GM12878 (cell line): ENCODE data around the gene CAMK4. TPM values are rescaled to one million over a fixed set of nuclear protein-coding genes. Genes with fewer than 3 reads are reported as not detected.

Source experiments
- ATAC-seq: fragments of 200-7000 bp; cut with Tn5 transposase; 3 replicates; pipeline ENCODE4 v1.9.1; 2020; ENCODE audit warnings: mild to moderate bottlenecking, moderate library complexity
- BruUV-seq: library from RNA; stranded (reverse); fragments of 400-500 nt; replicated peaks from 2 replicates; lab custom pipeline; 2021; lab: Mats Ljungman, UMichigan
- CTCF ChIA-PET: fragments of 300-600 bp; sonication (Branson Sonifier 250); formaldehyde crosslinking; extraction: SDS; loops from one replicate; lab custom pipeline; 2021; ENCODE audit warnings: inconsistent platforms; lab: Yijun Ruan, JAX
- POLR2A ChIA-PET: fragments of 350-600 bp; formaldehyde crosslinking; extraction: SDS; loops from one replicate; lab custom pipeline; 2021; ENCODE audit warnings: inconsistent platforms; lab: Charles Lee
- RAD21 ChIA-PET: fragments of 300-600 bp; sonication (Branson Sonifier 250); formaldehyde crosslinking; loops from one replicate; lab custom pipeline; 2023; ENCODE audit warnings: antibody characterized with exemption; ENCODE audit not compliant: unreplicated experiment; lab: Charles Lee
- SMC1A ChIA-PET: fragments of 300-600 bp; sonication (Branson Sonifier 250); formaldehyde crosslinking; loops from one replicate; lab custom pipeline; 2023; ENCODE audit not compliant: unreplicated experiment, uncharacterized antibody; lab: Charles Lee
- DNase-seq: peaks from one replicate; pipeline ENCODE4 v3.0.0-alpha.2; 2011; ENCODE audit warnings: low read depth, low spot score
- FAIRE-seq: peaks from 3 replicates; lab custom pipeline; 2011; peaks lifted over from hg19 to GRCh38; lab: Jason Lieb, UNC
- H2AFZ ChIP-seq: 2 replicates; pipeline ENCODE4 v1.6.0; 2011; ENCODE audit warnings: low read depth, low read length, control low read depth; ENCODE audit not compliant: control insufficient read depth
- H3K27ac ChIP-seq: 2 replicates; pipeline ENCODE4 v1.5.1; 2011; ENCODE audit warnings: control low read depth; ENCODE audit not compliant: control insufficient read depth, insufficient read depth
- H3K27me3 ChIP-seq, 2 experiments: replicated peaks in 1 of 2; 2 replicates each; pipeline versions ENCODE4 v1.6.0 to v1.6.1; 2011; ENCODE audit warnings: low read length in 1 of 2; ENCODE audit not compliant: control insufficient read depth in 2 of 2, insufficient read depth in 2 of 2
- H3K36me3 ChIP-seq, 2 experiments: 2 replicates each; pipeline ENCODE4 v1.5.1; 2011; ENCODE audit warnings: low read length in 1 of 2; ENCODE audit not compliant: control insufficient read depth in 2 of 2, insufficient read depth in 2 of 2
- H3K4me1 ChIP-seq: 2 replicates; pipeline ENCODE4 v1.6.1; 2011; ENCODE audit warnings: mild to moderate bottlenecking, low read length, moderate library complexity, mixed read lengths; ENCODE audit not compliant: control insufficient read depth, insufficient read depth
- H3K4me2 ChIP-seq: 2 replicates; pipeline ENCODE4 v1.6.0; 2011; ENCODE audit warnings: control low read depth; ENCODE audit not compliant: control insufficient read depth, insufficient read depth
- H3K4me3 ChIP-seq: fragments of 200-600 bp; sonication (generic); 2 replicates; pipeline ENCODE4 v1.5.1; 2016
- H3K79me2 ChIP-seq: 2 replicates; pipeline ENCODE4 v1.6.0; 2011; ENCODE audit warnings: low read length; ENCODE audit not compliant: control insufficient read depth, insufficient read depth
- H3K9ac ChIP-seq: 2 replicates; pipeline ENCODE4 v1.8.0; 2011; ENCODE audit warnings: low read length, control low read depth, mixed read lengths; ENCODE audit not compliant: control insufficient read depth, insufficient read depth
- H3K9me3 ChIP-seq: replicated peaks from 3 replicates; pipeline ENCODE4 v1.5.1; 2011; ENCODE audit warnings: mild to moderate bottlenecking, low read length; ENCODE audit not compliant: control insufficient read depth, insufficient read depth
- H4K20me1 ChIP-seq: 2 replicates; pipeline ENCODE4 v1.6.0; 2011; ENCODE audit not compliant: control insufficient read depth, insufficient read depth
- CBFB ChIP-seq: IDR thresholded peaks from 2 replicates; pipeline ENCODE4 v1.6.1; 2016; ENCODE audit warnings: antibody characterized with exemption, low read depth
- CBX3 ChIP-seq: fragments of 200-600 bp; sonication (generic); IDR thresholded peaks from 2 replicates; pipeline ENCODE4 v1.6.1; 2016; ENCODE audit warnings: low read depth, borderline replicate concordance
- EED ChIP-seq: sonication (generic); IDR thresholded peaks from 2 replicates; pipeline ENCODE4 v1.6.1; 2016; ENCODE audit warnings: antibody characterized with exemption, low read depth
- EP300 ChIP-seq, 2 experiments: fragments of 150-350 bp in 1 of 2; IDR thresholded peaks; 2 replicates each; pipeline ENCODE4 v1.6.1; 2011 to 2012; ENCODE audit warnings: low read depth in 2 of 2, low read length in 2 of 2, borderline replicate concordance in 1 of 2, improper control_type of control experiment in 1 of 2, inconsistent platforms in 1 of 2; ENCODE audit not compliant: control insufficient read depth in 1 of 2
- HDGF ChIP-seq: fragments of 450-650 bp; IDR thresholded peaks from 2 replicates; pipeline ENCODE4 v1.6.1; 2016; ENCODE audit warnings: antibody characterized with exemption
- JUNB ChIP-seq: IDR thresholded peaks from 2 replicates; pipeline ENCODE4 v1.6.1; 2016; ENCODE audit warnings: antibody characterized with exemption, mild to moderate bottlenecking
- MTA2 ChIP-seq: fragments of 450-650 bp; IDR thresholded peaks from 2 replicates; pipeline ENCODE4 v1.6.1; 2016; ENCODE audit warnings: low read depth, mild to moderate bottlenecking, moderate library complexity
- NFIC ChIP-seq: IDR thresholded peaks from 2 replicates; pipeline ENCODE4 v1.6.1; 2012; ENCODE audit warnings: low read depth, mild to moderate bottlenecking, inconsistent platforms, low read length, moderate library complexity
- RB1 ChIP-seq: fragments of 450-650 bp; formaldehyde crosslinking; IDR thresholded peaks from 2 replicates; pipeline ENCODE4 v1.6.1; 2017; ENCODE audit warnings: mild to moderate bottlenecking, borderline replicate concordance
- SPI1 ChIP-seq: IDR thresholded peaks from 2 replicates; pipeline ENCODE4 v1.6.1; 2011; ENCODE audit warnings: low read depth, mild to moderate bottlenecking, low read length, moderate library complexity, borderline replicate concordance; ENCODE audit not compliant: insufficient read depth
- WGBS: methylation state at CpG from one replicate; pipeline ENCODE4 v1.1.6; 2016; ENCODE audit warnings: low lambda C conversion rate; ENCODE audit not compliant: insufficient replicate concordance, insufficient coverage; ENCODE audit errors: missing lambda C conversion rate; 5-methylcytosine and 5-hydroxymethylcytosine counted together
- in situ Hi-C: fragments of 300-500 bp; cut with MboI; formaldehyde crosslinking; loops from 9 replicates; pipeline ENCODE4 v1.14.3; 2018; ENCODE audit warnings: mixed read lengths
- intact Hi-C: fragments of 100-400 bp; cut with micrococcal nuclease; formaldehyde crosslinking; loops from one replicate; pipeline ENCODE4 v1.14.2; 2022; ENCODE audit not compliant: unreplicated experiment
- polyA plus RNA-seq, 11 experiments: library from polyadenylated mRNA; depleted of rRNA in 4 of 11; unstranded in 6 of 11; stranded (reverse) in 5 of 11; fragments of >200 nt; fragmentation: Nextera tagmentation in 4 of 11; fragmentation: Illumina TruSeq in 1 of 11; extraction: Ambion mirVana in 4 of 11; extraction: Trizol in 1 of 11; gene quantifications; 1 replicate in 1 of 11; 2 replicates in 10 of 11; pipeline versions ENCODE4 v1.2.1 to v1.2.3, GENCODE V29; 2011 to 2016; ENCODE audit warnings: inconsistent platforms in 2 of 11, missing spikeins in 2 of 11, low read depth in 1 of 11
- total RNA-seq, 4 experiments: library from RNA; depleted of rRNA in 3 of 4; stranded (reverse); fragments of >200 nt in 3 of 4; fragmentation: Illumina TruSeq in 1 of 4; extraction: Trizol in 1 of 4; gene quantifications; 2 replicates each; pipeline versions ENCODE4 v1.2.1 to v1.2.3, GENCODE V29; 2013 to 2021

The CAMK4 gene
- total and polyA plus RNA-seq, 10 of the 15 experiments (the other 5 are each of a cell fraction or from before 2014, with no cell fraction given) = 13.3 to 51.9 (median 35.3) TPM

DNA sequence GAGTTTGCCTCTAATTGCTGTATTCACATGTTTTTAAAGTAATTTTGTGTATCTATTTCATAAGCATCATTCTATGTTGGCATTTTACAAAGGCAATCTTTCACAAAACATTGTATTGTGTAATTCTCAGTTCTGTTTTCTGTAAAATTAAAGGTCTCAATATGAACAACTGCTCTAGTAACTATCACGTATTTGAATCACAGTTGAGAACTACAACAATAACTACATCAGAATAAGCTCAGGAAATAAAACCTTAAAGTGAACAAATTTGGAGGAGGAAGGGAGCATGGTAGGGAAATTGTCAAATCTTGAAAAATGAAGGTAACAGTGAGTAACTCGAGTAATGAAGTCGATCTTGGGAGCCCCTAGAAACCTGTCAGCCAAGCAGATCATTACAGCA, 22.5 kb upstream of the CAMK4 start:
- Histone ChIP-seq H3K27ac (no peak overlapping the region), H3K36me3 (no peaks in the 10 kb centered on the region), H4K20me1 (no peaks in the 10 kb centered on the region), H3K79me2 (no peaks in the 10 kb centered on the region), H3K4me1 (peaks cover 13% of the 10 kb centered on the region), H3K4me2 (peak overlapping the region; percentile 61), H3K9ac (no peak overlapping the region), H3K9me3 (no peaks in the 10 kb centered on the region), H3K27me3 (no peaks in the 10 kb centered on the region), H2AFZ (peak overlapping the region; percentile 69), H3K4me3 (no peak overlapping the region)
- ChIA-PET POLR2A (interaction anchor here (1.1 to 1.3 kb wide), 2 partner anchors 22 to 132 kb away, joined by 3 to 4 read pairs; partner anchors contain the start of gene CAMK4), CTCF (interaction anchor here (0.8 to 2.8 kb wide), 8 partner anchors 9 to 77 kb away, joined by 3 to 12 read pairs (median 4); no protein-coding TSS in a partner anchor), RAD21 (interaction anchor here (1.0 to 2.8 kb wide), 5 partner anchors 9 to 446 kb away, joined by 3 to 7 read pairs (median 3); no protein-coding TSS in a partner anchor), SMC1A (interaction anchor here (1.1 to 3.7 kb wide), 12 partner anchors 8 to 77 kb away, joined by 3 to 17 read pairs (median 6); partner anchors contain the start of gene CAMK4)
- no TSS peak for BruUV-seq
- in situ Hi-C loops = no loop called here
- peak; percentile 63 for TF ChIP-seq JUNB
- no peak for TF ChIP-seq RB1
- no peak for TF ChIP-seq HDGF
- no peak for TF ChIP-seq CBFB
- TF ChIP-seq EED = no peak
- peak; percentile 55; the same call in 1 of the 2 replicates for TF ChIP-seq SPI1
- TF ChIP-seq MTA2 = peak; percentile 72; the same call in 1 of the 2 replicates
- peak in 1 of 2 experiments; percentile 37; a peak in 1 of 4 replicates for TF ChIP-seq EP300 (IDR thresholded peaks at IDR 0.05; ENCODE audit: borderline replicate concordance in 1 of 2, control insufficient read depth in 1 of 2, low read depth in 2 of 2, low read length in 2 of 2)
- TF ChIP-seq NFIC = peak; percentile 31; the same call in 1 of the 2 replicates
- TF ChIP-seq CBX3 = no peak
- intact Hi-C loops = no loop called here
- FAIRE-seq = peak; percentile 80
- ATAC-seq = peak; percentile 82
- WGBS = 20% methylated on average over 3 of the region's 3 CpGs
- no peak for DNase-seq
